HuH-7.5 (cell line): ENCODE results near the gene SMIM15.
A peak's percentile ranks its signal among the peaks of the same experiment; 100 is the strongest.
"Not testable (repeated sequence)": the region's sequence is repeated elsewhere in the genome, so short reads cannot be mapped to it uniquely, and the experiment has no call there.

ENCODE experiments used
- DNase-seq: peaks from one replicate; pipeline ENCODE4 v3.0.0; 2011; ENCODE audit warnings: low spot score

SMIM15 gene, protein sequence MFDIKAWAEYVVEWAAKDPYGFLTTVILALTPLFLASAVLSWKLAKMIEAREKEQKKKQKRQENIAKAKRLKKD

DNA sequence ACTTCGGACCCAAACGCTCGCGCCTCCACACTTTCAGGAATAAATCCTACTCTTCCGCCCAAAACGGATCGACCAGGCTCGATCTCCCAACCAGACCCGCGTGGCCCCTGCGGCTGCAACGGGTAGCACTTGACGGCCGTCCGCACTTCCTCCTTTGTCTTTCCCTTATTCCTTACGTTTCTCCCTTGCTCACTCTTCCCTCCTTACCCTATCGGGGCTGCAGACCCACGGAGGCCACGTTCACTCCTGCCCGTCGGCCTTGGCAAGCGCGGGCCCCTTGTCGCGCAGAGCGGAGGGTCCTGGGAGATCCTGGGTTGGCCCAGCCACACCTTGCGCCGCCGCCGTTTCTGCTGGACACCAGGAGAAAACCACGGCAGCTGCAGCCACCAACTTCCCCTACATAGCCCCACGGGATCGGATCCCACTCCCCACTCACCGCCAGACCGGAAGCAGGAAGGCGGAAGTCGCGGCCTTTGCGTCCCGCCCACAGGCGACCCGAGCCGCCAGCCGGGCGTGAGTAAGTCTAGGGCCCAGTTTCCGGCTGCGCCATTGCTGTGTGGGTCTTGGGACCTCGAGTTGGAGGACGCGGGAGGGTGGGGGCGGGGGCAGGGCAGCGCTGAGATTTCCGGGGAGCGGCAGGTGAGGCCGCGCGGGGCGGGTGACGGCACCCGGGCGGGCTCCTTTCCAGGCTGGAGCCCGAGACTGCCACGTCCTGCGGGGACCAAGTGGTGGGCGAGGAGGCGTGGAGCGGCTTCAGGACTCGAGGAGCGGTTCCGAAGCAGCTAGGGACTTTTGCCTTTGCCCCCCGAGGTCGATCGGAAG is at the start of gene SMIM15:
Gene SMIM15 (minus strand): TSS at position 459 of the 822 bp plus-strand sequence. CDS start 2,297 bp downstream, outside the sequence.
- peak; percentile 84 for DNase-seq

DNA sequence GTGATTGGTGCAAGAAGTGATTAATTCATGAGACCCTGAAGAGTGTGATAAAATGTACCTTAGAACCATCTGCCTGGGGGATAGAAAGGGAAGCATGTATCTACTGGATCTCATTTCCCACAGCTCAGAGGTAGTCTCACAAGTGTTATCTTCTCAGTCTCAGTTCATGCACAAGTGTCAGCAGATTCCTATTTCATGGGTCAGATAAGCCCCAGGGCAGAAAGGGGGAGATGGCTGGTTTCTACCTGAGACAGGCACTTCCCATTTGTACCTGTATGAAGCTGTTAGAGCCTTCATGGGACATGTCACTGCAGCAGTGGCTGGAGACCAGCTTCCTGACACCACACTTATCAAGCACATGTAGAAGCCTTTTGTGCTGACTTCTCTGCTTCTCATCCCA is 45.6 kb upstream of the SMIM15 start:
- DNase-seq: no peak

DNA sequence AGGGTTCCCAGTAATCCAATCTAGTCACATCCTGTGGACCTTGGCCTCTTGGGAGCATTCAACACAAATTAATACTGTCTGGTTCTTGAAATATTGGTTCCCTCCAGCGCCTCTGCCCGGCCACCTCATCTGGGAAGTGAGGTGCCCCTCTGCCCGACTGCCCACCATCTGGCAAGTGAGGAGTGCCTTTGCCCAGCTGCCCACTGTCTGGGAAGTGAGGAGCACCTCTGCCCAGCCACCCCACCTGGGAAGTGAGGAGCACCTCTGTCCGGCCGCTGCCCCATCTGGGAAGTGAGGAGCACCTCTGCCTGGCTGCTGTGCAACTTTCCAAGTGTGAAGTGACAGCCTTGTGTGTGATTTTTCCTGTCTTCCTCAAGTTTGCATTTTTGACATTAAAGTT is 42.7 kb upstream of the SMIM15 start:
- DNase-seq: no peak

DNA sequence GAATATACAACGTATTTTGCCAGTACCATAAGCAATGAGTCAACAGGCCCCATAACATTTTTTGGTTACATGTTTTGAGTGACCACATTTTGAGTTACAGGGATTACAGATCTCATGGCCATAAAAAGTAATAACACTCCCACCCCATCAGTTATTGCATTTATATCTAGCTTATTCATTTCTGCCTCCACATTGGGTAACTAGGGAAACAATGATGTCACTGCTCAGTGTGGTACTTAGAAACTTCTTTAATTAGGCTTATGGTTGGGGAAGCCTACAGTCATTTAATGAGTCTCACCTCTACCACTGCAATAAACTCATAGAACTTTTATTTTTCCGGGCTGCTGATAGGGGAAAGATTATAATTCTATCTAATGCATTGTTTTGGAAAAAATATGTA is 39.9 kb upstream of the SMIM15 start:
- no peak for DNase-seq

DNA sequence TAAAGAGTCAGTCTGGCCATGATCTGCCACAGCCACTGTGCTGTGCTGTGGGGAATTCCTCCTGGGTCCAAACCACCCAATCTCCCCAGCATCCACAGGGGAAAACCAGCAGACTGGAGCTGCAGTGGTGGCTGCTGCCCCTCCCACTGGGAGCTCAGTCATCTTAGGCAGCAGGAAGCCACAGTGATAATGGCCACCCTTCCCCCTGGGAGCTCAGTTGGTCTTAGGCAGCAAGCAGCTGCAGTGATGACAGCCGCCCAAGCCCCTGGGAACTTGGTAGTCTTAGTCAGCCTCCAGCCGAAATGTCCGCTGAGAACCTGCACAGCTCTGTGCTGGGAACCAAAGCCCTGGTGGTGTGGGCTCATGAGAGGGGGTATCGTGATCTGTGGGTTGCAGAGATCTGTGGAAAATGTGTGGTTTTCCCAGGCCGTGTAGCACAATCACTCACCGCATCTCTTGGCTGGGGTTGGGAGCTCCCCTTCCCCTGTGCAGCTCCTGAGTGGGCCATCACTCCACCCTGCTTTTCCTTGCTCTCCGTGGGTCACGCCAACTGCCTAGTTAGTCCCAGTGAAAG is 38.4 kb upstream of the SMIM15 start:
- DNase-seq: no peak

DNA sequence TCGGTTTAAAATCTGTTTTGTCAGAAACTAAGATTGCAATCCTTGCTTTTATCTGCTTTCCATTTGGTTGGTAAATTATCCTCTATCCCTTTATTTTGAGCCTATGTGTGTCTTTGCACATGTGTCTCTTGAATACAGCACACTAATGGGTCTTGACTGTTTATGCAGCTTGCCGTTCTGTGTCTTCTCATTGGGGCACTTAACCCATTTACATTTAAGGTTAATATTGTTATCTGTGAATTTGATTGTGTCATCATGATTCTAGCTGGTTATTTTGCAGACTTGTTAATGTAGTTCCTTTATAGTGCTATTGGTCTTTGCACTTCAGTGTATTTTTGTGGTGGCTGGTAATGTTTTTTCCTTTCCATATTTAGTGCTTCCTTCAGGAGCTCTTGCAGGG is 36.3 kb upstream of the SMIM15 start:
- DNase-seq: no peak

DNA sequence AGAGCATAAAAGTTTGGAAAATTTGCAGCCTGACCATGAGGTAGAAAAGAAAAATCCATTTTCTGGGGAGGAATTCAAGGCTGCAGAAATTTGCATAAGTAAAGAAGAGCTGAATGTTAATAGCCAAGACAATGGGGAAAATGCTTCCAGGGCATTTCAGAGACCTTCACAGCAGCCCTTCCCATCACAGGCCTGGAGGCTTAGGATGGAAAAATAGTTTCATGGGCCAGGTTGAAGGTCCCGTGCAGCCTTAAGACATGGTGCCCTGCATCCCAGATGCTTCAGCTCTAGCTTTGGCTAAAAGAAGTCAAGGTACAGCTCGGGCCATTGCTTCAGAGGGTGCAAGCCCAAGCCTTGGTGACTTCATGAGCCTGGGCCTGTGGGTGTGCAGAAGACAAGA is 25.6 kb upstream of the SMIM15 start:
- not testable (repeated sequence) for DNase-seq

DNA sequence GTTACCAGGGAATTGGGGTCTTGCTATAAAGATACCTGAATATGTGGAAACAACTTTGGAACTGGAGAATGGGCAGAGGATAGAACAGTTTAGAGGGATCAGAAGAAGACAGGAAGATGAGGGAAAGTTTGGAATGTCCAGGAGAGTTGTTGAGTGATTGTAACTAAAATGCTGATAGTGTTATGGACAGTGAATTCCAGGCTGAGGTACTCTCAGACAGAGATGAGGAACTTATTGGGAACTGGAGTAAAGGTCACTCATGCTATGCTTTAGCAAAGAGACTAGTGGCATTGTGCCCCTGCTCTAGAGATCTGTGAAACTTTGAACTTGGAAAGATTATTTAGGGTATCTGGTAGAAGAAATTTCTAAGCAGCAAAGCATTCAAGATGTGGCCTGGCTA is 25.1 kb upstream of the SMIM15 start:
- not testable (repeated sequence) for DNase-seq

DNA sequence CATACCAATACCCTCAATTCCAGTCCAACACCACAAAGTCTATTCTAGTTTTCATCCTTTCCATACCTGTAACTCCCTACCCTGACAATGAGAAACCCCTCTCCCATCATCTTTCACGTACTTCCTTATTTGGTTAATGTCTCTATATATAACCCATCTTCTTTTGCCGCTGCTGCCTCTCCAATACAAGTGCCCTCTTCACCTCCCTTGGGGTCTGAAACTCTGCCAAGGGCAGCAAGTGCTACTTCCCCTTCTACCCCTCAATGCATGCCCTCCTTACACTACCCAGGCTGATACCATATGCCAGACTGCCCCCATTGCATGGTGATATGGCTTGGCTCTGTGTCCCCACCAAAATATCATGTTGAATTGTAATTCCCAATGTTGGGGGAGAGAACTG is 24.4 kb upstream of the SMIM15 start:
- no peak for DNase-seq

DNA sequence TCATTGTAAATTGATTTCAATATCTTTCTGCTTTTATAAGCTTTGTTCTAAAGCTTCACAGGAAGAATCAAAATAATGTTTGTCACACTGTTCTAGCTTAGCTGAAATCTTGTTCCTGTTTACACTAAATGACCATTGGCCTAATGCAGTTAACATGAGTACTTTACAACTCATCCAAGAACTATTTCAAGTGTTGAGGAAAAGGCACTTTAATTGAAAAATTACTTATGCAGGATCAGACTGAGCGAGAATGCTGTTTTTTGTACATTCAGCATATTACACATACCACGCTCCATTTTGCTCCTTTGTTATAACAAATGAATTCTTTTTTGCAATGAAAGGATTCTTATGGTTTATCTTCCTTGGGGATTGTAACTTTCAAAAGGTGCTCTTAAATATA is 22.4 kb upstream of the SMIM15 start:
- no peak for DNase-seq

DNA sequence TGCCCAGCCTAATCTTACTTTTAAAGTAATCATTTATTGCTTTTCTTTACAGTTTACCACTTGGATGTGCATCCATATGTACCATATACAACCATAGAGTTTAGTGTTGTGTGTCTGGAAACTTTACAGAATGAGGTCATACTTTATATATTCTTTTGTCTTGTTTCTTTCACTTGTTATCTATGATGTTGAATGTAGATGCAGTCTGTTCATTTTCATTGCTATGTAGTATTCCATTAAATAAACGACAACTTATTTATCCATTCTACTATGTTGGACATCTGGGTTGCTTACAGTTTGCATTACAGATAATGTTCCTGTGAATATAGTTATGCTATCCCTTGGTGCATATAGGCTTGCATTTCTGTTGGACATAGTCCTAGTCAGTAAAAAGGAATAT is 21.3 kb upstream of the SMIM15 start:
- no peak for DNase-seq

DNA sequence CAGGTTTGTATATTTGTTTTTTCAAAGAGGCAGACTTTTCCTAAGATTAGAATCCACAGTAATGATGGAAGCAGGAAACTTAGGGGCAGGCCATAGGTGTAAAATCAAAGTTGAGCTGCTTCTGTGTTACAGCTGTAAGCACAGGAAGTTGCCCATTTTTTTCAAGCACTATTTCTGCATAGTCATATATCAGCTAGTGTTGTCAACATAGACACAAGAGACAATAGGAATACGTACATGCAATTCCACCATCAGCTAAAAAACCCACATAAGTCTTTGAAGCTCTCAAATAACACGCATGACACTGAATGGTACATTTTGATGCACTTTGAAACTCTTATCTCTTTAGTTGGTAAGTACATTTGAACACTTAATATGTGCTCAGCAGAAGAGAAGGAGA is 20.2 kb upstream of the SMIM15 start:
- DNase-seq: no peak

DNA sequence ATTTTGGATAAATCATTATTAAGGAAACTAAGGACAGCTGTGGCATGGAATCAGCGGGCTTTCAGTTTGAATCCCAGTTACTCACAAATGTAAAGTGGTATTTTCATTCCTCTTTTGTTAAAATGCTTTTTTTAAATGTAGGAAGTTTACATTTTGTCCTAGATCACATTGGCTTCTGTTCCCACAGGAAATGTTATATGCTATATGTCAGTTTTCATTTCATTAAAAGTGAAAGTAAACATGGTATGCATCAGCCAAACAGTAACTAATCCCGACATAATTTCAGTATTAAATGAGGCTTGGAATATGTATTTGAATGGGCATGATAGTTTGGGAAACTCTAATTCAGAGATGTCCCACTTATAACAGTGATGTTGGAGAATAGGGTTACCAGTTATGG is 18.6 kb upstream of the SMIM15 start:
- DNase-seq: no peak

DNA sequence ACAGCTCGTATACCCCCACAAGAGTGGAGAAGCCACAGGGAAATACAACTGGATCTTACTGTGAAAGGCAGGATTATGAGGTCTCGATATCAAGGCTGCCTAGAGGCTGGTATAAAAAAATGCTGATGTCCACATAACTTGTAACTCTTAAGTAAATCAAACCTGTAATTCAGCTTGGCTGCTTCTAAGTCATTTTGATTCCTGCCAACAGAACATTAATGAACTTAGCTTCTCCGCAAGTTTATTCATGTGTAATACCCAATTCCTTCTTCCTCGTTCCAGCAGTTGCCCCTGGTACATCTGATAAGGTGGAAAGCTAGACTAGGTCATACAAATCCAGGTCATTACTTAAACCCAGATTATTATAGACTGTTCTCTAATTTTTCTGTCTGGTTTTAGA is 16.4 kb upstream of the SMIM15 start:
- no peak for DNase-seq

DNA sequence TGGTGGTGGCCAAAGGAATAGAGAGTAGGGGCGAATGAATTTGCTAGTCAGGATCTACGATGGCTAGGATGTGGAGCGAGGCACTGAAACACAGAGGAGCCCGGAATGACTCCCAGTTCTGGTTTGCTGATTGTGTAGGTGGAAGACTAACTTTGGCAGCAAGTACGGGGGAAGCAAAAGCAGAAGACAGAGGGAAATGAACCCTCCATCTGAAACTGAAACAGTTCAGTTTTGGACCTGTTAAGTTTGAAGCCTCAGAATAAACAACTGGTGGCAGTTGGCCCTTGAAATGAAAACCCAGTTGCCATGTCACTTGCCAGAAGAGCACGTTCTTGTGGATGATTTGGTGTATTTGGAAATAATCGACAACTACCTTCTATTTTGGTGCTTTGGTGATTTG is 15.4 kb upstream of the SMIM15 start:
- DNase-seq: no peak

DNA sequence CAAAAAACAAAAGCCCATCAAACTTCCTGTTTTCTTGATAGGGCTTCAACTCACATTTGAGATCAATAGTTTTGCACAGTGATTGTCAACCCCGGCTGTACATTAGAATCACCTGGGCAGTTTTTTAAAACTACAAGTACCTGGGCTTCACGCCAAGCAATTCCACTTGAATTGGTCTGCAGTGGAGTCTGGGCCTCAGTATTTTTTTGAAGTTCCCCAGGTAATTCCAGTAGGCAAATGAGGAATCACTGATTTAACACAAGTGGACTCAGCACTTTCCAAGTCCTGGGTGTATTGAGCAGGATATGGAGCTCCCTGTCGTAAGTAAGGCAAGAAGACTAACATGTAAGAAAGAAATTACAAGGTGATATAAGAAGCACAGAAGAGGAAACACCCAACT is 14.8 kb upstream of the SMIM15 start:
- DNase-seq: no peak

DNA sequence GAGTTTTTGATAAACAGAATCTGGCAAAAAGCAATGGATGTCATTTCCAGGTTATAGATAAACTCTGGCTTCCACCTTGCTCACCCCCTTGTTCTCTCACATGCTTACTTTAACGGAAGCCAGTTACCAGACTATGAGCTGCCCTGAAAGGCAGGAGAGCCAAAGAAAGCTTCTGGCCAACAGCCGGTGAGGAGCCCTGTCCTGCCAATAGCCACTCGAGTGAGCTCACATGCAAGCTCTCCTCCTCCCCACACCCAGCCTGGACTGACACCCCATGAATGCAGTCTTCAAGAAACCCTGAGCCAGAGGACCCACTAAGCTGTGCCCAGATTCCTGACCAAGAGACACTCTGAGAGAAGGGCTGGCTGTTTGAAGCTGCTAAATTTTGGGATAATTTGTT is 14.4 kb upstream of the SMIM15 start:
- no peak for DNase-seq

DNA sequence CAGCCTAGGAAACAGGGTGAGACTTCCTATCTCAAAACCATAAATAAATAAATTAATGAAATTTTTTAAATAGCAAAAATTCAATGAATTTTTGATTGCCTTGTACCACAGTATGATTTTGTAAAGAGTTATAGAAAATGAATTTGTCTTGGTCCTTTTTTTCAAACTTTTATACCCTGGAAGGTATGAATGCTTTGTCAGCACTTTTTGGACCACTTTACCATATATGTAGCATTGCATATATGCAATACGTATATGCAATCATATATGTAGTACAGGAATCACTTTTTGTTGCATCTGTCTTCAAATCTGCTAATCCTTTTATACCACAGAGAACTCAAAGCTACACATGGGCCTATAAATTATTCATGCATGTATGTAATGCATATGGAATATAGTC is 9.2 kb upstream of the SMIM15 start:
- DNase-seq: no peak

DNA sequence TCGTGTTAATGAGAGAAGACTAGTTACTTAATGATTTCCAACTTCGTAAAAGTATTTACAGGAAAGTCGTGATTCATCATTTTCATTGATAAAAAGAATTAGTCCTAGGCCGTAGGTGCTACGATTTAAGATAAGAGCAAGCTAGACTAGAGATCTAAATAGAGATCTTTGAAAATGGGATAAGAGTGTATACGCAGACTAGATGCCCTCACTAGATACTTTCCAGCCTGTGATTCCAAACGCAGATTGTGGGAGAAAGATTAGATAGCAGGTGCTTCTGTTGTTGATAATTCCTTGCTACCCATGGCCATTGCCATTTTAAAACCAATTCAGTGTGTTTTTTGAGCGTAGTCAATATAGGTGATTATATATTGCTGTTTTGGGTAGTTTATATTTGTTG is 6.7 kb upstream of the SMIM15 start:
- no peak for DNase-seq

DNA sequence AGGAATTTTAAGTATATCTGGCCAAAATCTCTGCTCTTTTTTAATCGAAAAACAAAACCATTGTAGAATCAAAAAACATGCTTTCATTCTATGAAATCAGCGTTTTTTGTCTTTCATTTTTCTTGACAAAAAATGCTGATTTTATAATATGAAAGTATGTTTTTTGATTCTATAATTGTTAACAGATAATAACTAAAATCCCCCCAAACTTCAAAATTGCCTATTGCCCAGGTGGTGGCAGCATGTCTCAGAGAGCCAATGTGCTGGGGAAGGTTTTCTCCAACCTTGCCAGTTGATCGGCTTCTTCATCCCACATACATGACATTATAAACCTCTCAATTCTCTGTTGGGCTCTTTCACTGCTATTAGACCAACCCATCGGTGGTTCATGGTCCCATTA is 5.1 kb upstream of the SMIM15 start:
- no peak for DNase-seq

DNA sequence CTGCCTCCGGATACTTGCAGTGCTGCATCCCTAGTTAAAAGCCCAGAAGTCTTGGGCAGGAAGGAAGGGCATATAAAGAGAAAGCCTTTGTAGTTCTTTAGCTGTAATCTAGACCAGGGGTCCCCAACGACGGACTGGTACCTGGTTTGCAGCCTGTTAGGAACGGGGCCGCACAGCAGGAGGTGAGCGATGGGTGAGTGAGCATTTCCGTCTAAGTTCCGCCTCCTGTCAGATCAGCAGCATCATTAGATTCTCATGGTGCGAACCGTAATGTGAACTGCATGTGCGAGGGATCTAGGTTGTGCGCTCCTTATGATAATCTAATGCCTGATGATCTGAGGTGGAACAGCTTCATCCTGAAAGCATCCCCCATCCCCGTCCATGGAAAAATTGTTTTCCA is 1.6 kb upstream of the SMIM15 start:
- DNase-seq: no peak

DNA sequence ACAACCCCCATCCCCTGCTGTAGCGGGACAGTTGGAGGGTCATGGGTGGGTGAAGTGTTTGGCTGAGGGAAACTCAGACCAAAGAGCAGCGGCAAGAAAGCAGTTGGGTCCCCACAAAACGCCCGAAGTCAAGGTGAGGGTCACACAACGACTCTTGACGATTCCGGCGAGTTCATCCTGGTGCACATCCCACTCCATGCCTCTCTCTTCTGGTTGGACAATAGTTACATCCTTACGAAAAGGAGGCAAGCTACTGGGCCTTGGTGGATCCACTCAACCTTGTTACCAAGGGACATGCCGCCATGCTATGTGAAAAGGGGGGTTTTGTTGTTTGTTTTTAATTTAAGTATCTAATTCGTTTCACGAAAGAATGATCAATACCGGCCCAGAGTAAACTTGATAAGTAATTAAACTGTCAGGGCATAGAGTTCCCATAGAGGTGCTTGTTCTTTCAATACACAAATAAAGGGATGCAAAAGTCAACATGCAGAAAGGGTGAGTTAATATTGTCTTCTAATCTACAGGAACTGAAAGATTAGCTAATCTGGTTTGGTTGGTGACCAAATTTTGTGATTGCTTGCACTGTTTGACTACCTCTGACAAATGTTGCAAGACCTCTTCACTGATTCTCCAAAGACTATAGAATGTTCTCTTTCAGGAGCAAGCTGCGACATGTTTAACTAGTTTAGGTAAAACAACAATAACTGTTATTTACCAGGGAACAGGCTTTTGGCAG is 732 bp upstream of the SMIM15 start:
- DNase-seq: peak; percentile 42

DNA sequence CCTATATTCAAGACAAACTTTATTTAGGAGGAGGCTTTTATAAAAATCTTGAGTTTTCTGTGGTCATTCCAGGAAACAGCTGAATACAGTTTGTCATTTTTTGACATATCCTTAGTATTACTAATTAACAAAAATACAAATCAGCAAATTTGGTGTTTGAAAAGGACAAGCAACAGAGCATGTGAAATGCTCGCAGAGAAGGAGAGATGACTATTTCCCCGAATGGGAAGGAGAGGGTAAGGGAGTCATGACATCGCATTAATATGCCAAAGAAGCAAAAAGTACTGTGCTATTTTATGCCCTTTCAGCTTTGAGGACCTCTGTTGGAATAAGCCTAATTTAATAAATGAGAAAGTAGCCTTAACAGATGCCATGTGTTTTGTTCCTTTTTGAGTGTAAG is 1.8 kb downstream of the SMIM15 start:
- DNase-seq: no peak
